Measurements from ENCODE around the gene SATB2.

SATB2 gene

DNA sequence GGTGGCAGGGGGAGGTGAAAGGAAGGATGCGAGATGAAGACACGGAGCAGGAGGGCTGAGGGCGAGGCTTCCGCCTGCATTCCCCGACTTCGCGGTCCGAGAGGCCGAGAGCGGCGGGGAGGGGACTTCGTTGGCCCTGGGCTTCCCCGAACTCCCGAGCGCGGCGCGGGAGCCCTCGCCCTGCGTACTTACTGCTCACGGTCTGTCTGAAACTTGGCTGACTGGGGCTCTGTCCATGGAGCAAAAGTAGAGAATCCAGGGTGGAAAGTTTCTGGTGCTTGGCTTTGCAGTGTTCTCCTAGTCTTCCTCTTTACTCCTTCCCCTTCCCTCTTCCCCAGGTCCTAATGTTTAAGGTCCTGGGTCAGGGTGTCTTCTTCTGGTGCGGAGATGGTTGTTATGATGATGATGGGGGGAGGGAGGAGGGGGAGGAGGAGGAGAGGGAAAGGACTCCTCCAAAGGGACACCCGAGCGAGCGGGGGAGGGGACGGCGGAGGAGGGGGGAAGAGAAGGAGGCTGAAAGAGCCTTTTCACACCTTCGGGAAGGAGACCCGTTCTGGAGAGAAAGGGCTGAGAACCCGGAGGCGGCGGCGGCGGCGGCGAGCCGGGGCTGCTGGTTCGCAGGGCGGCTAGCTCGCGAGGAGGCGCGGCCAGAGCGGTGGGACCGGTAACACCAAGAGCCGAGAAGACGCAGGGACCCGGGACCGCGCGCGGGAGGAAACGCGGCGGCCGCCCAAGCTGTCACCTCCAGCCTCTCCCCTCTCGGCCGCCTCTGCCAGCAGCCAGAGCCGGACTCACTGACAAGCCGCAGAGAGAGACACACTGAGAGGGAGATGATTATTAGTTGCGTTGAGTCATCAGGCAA is at the start of gene SATB2:
Gene SATB2, minus strand, starts transcription at position 793 of the 862 bp plus-strand sequence. CDS start 1,902 bp downstream, outside the sequence.
- FAIRE-seq = no peak

DNA sequence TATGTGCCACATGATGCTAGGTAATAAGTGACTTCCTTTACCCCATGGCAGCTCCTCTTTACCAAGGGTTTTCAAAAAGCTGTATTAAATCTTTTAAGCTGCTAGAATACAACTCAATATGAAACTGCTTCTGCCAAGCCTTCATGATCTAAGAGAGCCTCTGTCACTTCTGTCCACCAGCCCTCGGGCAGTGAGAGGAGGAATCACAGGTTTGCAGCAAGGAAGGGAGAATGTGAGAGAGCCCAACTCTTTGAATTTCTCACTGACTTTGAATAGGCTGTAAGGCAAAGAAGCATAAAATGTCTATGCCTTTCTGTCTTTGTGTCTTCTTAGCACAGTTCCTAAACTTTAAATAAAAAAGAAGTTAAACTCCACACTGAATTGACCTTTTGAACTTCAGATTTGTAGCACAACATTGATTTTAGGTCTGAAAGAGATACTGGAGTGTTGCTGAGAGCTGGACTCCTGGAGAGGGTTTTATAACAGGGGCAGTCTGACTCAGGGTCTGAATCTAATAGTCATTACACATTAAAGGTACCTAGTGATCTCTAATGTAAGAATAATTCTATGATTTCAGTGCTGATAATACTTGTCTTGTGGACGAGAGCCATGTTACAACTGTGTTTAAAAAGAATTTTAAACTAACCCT is 48.1 kb upstream of the SATB2 start:
- no peak for FAIRE-seq

DNA sequence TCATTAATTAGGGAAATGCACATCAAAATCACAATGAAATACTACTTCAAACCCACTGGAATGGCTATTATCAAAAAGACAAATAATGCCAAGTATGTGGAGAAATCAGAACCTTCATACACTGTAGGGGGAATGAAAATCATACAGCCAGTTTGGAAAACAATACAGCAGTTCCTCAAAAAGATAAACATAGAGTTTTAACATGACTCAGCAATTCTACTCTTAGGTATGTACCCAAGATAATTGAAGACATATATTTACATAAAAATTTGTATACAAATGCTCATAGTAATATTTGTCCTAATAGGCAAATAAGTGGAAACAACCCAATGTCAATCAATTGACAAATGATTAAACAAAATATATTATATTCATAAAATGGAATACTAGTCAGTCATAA is 45.4 kb upstream of the SATB2 start:
- FAIRE-seq = no peak

DNA sequence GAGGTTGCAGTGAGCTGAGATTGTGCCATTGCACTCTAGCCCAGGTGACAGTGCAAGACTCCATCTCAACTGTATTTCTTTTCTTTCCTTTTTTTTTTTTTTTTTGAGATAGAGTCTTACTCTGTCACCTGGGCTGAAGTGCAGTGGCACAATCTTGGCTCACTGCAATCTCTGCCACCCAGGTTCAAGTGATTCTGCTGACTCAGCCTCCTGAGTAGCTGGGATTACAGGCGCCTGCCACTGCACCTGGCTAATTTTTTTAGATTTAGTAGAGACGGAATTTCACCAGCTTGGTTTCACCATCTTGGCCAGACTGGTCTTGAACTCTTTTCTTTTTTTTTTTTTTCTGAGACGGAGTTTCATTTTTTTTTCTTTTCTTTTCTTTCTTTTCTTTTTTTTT is 41.3 kb upstream of the SATB2 start:
- FAIRE-seq = no peak

DNA sequence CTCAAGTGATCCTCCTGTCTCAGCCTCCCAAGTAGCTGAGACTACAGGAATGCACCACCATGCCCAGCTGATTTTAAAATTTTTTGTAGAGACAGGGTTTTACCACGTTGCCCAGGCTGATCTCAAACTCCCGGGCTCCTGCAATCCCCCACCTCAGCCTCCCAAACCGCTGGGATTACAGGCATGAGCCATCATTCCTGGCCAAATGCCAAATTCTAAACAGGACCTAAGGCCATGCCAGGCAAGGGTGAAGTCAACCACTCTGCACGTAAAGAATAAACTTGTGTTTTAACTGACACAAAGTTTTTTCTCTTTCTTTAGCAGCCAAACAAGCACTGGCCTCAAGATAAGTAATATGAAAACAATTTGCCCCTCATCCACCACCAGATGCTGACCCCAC is 37.4 kb upstream of the SATB2 start:
- no peak for FAIRE-seq

DNA sequence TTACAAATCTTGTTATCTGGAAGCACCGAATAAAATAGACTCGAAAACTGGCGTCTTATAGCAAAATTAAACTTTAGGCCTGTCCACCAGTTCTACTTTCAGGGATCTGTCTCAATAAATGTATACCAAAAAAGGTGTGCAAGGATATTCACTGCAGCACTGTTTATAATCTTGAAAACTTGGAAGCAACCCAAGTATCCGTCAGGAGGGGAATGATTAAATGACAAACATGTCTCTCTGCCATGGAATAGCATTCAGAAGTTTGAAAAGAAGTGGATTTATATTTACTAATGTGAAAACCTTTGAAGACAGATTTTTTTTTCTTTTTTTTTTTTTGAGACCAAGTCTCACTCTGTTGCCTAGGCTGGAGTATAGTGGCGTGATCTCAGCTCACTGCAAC is 32.3 kb upstream of the SATB2 start:
- FAIRE-seq = no peak

DNA sequence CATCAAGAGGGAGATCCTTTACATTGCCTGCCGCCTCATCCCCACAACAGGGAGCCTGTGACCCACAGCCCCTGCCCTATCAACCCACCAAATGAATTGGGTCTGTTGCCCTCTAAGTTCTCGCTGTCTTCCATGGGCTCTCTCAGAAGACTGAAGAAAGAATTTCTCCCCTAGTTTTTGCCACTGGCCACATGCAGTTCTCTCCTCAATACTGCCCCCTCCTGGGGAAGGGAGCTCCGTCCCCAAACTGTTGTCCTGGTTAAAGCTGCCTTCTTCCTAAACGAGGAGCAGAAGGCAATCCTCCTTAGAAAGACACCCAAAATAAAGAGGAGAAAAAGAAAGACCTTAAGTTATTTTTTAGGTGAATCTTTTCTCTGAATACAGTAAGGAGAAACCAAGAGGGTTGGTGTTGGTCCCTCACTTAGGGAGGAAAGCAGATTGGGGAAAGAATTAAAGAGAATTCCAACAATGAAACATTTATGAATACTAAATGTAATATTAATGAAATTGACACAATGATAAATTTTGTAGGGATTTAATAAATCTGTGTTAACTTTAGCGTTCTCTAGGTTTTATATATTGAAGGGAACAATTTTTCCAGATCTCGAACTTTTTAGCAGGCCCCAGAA is 31.1 kb upstream of the SATB2 start:
- peak; percentile 48 for FAIRE-seq

DNA sequence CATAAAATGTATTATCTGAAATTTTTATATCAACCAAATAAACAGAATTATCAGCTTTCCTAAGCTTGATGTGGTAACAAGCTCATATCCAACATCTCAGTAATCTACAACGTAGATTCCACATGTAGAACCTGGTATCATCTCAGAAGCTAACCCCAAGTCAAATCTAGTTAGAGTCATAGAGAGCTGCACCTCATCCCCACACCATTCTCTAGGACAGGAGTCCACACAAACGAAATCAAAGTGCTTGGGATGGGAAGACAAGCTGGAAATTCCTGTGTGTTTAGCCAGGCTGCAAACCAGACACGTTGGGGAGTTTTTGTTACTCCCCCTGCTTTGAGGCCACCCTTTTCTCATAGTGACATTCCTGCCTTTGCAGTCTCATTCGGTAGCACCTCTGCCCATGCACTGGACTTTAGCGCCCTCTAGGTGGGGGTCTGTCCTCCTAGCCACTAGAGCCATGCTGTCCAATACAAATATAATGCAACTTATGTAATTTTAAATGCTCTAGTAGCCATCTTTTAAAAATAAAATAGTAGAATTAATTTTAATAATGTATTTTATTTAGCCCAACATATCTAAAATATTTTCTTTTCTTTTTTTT is 28.1 kb upstream of the SATB2 start:
- peak; percentile 67 for FAIRE-seq

DNA sequence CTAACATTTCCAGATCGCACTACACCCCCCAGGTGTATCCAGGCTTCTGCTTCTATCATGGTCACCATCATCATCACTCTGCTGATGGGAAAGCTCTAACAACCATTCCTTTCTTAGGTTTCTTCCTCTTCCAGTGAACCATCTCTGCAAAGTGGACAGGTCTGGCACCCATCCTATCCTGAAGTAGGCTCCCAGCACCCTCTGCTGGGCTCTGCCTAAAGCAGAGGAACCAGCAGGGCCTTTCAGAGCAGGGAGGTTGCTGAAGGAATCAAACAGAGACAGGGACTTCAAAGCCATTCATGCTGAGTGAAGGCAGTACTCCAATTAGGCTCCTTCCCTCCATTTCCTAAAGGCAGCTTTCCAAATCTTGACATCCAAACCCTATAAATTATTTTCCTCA is 27.2 kb upstream of the SATB2 start:
- FAIRE-seq = no peak

DNA sequence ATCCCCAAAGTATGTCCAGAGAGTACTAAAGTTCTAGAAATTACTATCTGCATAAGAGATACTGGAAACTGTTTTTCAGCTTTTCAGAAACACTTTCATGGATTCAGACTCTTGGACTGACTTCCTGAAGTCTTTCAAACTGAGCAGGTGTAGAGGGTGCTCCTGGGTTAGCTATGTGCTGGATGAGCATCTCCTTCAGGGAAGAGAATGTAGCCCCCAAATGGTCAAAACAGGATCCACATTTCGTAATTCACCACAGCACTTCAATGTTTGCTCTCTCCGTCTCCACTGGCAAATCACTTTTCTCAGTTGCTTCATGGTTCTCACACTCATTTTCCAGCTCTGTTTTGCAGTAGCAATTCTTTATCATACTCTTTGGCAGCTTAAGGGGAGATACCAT is 23.2 kb upstream of the SATB2 start:
- FAIRE-seq = no peak

DNA sequence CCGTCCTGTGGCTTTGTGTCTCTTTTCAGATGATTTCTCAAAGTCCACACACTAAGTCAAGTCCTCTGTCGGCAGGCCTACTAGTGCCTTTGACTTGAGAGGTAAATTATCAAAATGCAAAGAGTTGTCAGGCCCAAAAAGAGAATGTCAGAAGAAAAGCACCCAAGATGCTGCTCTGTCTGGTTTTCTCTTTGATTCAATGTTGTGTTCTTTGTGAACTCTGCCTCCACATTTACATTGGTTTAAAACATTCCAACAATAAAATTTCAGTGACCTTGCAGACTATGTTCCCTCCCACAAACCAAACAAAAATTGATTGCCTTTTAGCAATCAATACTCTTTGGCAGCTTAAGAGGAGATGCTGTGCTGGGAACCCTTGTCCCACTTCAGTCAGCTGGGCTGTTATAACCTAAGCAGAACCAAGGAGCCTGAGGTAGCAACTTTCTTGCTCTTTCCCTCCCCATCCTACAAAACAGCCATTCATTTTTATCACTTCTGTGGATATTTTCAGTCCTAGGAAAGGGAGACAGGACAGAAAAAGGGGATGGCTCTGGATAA is 19.6 kb upstream of the SATB2 start:
- no peak for FAIRE-seq

DNA sequence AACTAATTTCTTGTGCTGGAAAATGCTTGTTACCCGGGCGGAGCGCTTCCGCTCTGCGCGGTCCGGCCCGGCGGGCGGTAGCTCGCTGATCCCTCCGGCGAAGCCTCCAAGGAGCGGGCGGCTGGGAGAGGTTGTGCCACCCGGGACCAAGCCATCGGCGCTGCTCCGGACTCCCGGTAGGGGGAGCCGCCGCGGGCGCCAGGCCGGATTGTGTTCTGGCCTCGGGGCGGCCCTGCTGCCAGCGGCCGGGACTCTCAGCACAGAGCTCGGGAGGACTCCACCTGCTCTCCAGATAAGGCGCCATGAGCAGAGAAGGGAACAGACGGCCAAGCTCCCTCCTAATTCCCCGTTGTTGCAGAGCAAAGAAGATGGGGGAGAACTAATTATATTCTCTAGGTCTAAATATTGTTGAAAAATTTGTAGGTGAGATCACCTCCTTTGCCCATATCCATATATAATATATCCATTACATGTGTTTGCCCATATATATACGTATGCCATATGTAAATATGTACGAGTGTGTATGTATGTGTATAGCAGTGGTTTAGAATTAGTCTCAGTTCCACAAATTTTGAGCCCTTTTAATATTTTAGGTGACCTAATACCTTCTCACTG is 13.8 kb upstream of the SATB2 start:
- no peak for FAIRE-seq

DNA sequence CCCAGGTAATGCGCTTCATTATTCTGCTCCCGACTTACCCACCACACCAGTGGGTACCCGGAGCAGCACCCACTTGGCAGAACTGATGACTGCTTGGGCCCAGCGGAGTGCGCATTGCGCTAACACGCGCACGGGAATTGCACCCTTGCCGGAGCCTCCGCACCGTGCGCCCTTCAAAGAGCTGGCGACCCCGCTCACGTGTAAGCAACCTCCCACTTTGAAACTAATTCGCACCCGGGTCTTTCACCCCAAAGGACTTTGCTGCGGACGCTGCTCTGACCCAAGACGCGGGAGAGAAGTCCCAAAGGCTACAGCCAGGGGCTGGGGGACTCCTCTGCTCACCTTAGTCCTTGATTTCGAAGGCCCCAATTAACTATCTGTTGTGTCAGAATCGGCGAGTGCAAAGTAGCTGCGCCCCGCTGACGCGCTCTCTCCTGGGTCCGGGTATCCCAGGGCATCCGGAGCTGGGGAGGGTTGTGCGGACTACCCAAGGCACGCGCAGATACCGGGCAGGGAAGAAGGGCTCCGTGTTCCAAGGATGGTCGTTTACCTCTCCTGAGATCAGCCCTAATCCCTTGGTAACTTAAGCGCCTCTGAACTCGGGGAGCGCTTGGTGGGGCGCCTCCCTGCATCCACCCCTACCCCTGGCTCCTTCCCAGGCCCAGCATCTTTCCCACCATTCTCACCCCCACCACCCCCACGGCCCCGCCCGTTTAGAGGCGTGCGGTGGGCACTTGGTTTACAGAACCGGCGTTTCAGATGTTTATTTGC is 13.1 kb upstream of the SATB2 start:
- no peak for FAIRE-seq

DNA sequence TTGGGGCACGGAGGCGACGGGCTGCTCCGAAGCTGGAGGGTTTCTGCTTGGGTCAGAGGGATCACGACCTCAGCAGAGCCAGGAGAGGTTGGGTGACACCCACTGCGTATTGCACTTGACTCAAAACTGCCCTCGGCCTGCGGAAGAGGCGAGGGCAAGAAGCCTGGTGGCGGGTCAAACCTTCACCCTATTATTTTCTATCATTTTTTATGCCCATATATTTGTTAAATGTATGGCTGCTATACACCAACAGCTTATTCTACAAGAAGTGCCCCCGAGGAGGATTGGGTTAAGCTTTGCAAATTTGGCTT is 12.6 kb upstream of the SATB2 start:
- no peak for FAIRE-seq

DNA sequence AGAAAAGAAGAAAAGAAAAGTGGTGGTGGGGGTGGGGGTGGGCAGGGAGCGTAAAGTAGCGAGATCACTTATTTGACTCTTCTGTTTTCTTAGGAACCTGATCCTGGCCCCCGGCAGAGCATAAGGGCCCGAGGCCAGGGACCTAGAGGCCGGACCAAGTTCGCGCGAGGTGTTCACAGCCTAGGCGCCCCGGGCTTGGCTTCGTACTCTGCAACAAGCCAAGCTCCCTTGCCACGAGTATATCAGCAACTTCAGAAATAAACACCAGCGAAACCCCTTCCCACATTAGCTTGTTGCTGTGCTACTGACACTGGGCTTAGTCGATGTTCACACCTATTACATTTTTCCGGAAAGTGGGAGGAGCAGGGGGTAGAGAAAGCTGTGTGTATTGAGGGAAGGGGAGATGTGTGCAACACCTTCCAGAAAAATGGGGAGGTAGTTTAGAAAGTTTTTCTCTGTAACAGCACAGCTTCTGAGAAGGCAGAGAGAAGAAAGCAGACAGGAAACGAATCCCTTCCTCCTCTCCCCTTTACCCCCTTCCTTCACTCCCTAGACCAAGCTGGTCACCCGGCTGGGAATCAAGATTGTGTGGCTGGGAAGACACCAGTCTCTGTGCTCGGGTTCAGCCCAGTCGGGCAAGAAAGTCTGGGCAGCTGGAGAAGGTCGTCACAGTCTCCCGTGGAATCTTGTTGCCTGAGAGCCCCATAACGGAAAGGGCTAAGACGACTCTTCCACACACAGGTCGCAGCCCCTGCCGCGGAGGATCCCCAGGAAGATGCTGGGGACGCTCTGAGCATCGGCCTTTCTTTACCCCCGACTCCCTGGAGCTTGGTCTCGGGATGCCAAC is 12.0 kb upstream of the SATB2 start:
- no peak for FAIRE-seq

DNA sequence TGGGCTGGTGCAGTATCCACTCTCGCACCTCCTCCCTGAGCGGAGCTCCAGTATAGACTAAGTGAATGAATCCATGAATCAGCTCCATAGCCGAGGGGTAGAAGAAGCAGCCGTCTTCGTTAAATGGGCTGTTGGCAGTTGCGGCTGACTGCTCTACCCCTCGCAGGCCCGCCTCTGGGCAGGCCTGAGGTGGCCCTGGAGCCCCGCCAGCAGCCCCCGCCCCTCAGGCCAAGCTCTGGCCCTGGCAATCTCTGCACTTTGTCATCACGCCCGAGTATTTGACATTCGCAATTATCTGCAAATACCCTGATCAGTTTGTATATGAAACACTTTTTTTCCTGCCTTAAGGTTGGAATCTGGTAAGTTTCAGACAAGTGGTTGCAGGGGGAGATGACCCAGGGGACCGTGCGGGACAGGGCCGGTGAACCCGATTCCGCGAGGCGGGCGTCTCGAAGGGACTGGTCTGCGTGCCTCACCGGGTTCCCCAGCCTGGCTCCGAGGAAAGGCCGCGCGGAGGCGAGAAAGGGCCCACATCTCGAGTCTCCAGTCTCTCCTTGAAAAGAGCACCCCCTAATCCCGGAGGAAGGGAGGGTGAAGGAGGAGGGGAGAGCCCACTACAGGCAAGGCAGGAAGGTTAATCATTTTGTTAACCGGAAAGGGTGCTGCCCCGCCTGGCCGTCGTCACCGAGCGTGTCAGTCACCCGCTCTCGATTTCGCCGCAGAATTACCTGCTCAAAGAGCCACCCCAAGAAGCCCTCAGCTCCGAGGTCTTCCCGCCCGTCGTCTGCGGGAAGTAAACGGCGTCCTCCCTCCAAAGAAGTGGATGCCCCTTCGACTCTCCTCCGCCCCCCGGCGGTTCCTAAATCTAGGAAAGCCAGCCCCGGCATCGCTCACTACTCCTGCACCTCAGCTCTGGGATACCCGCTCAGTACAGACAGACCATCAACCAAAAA is 11.1 kb upstream of the SATB2 start:
- FAIRE-seq = no peak

DNA sequence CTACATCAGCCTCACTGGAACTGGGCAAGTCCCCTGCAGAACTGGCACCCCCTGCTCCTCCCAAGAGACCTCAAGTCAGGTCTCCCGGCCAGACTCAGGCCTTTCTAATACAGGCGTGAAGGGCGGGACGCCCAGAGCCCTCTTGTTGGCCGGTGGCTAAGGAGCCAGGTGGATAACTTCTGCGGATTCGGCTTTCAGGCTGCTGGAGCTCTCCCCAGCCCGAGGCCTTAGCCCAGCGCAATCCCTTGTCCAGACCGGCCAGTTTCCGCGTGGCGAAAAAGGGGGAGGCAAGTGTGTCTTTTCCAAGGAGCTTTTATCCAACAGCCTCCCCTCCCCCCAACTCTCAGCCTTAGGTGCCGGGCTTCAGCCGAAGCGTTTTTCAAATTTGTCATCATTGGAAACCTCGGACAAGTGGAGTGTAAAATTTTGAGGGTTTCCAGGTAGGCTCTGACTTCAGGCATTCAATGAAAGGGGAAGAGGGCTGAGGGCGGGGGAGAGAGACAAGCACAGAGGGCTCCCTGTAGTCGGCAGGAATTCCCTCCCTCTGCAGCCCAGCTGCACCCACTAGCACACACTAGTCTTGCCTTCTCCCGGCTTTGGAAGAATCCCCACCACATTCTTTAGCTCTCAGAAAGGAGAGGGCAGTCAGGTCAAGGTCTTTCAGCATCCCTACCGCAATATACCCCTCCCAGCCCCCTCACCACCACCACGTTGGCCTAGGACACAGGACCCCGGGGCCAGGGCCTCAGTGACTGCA is 9.5 kb upstream of the SATB2 start:
- no peak for FAIRE-seq

DNA sequence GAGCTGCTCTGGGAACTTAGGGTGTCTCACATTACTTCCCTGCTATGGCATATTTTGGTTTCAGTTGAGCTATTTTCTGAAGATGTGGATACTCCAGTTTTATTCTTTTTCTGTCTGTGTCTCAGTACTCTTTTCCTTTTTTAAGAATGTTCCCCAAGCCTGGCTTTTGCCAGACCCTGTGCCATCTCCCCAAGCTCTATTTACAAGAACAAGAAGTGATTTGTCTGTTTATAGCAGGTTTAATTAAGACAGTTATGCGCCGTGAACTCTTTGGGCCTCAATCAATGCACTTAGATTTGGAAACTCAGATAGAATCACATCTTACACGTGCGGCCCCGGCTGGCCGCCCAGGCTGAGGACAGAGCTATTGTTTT is 8.9 kb upstream of the SATB2 start:
- no peak for FAIRE-seq

DNA sequence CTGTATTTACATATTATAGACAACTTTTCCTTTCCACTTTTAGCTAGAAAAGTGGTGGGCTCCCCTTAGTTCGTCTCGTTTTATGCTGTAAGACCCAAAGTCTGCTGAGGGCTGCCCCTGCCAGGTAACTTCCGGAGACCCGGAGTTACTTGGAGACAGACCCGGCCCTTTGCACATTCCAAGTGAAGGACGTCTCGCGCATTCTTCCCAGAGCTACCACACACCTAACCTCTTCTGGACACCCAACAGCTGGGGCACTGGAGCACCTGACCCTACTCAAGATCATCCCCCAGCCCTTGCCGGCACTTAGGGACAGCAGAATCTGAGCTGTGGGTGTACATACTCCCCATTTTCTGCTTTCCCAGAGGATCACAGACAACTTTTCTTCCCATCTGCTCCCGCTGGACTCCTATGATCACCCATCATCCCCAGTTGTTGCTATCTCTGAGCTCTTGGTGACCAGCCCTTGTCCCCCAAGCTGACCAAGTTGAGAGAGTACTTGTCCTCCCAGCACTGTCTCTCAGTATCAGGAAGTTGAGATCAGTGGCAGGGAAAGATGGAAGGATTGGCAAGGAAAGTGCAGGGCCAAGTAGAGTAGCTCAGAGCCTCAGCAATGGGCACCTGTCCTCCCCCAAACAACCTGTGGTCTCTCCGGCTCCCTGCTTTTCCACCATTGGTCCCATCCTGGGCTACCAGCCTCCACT is 8.4 kb upstream of the SATB2 start:
- FAIRE-seq = no peak

All from TTC549 (cell line).